H1 (cell line): Measurements from ENCODE around the gene TTC39A. TPM values are rescaled to one million over a fixed set of nuclear protein-coding genes. Genes with fewer than 3 reads are reported as not detected.

Experiments used
- CTCF ChIA-PET: fragments of 300-600 bp; sonication (Branson Sonifier 250); formaldehyde crosslinking; loops from one replicate; lab custom pipeline; 2021; ENCODE audit not compliant: partially characterized antibody; lab: Charles Lee
- POLR2A ChIA-PET: fragments of 300-600 bp; sonication (Branson Sonifier 250); formaldehyde crosslinking; loops from one replicate; lab custom pipeline; 2021; ENCODE audit warnings: inconsistent platforms; ENCODE audit not compliant: partially characterized antibody; lab: Charles Lee
- DNase-seq, 2 experiments: peaks; one replicate each; pipeline versions ENCODE4 v3.0.0 to v3.0.0-alpha.2; 2010 to 2022; ENCODE audit warnings: low spot score in 2 of 2, low read depth in 1 of 2, mixed read lengths in 1 of 2
- FAIRE-seq: peaks from 2 replicates; lab custom pipeline; 2011; peaks lifted over from hg19 to GRCh38; lab: Jason Lieb, UNC
- H2AFZ ChIP-seq: 2 replicates; pipeline ENCODE4 v1.8.1; 2012; ENCODE audit warnings: low read length, inconsistent platforms
- H2AK5ac ChIP-seq: 2 replicates; pipeline ENCODE4 v1.6.1; 2013; ENCODE audit warnings: low read depth, low read length
- H2BK120ac ChIP-seq: replicated peaks from 2 replicates; pipeline ENCODE3; 2013; ENCODE audit warnings: low read depth, low read length, inconsistent platforms
- H2BK12ac ChIP-seq: 2 replicates; pipeline ENCODE4 v1.6.1; 2013; ENCODE audit warnings: low read depth, low read length
- H2BK15ac ChIP-seq: 2 replicates; pipeline ENCODE4 v1.6.1; 2013; ENCODE audit warnings: low read length
- H2BK20ac ChIP-seq: 2 replicates; pipeline ENCODE4 v1.6.1; 2013; ENCODE audit warnings: low read length
- H2BK5ac ChIP-seq: 2 replicates; pipeline ENCODE4 v1.6.1; 2013; ENCODE audit warnings: low read depth, low read length
- H3K14ac ChIP-seq: 2 replicates; pipeline ENCODE4 v1.6.1; 2013; ENCODE audit warnings: inconsistent platforms; ENCODE audit not compliant: insufficient read length
- H3K18ac ChIP-seq: 2 replicates; pipeline ENCODE4 v1.6.1; 2013; ENCODE audit warnings: low read length; ENCODE audit errors: extremely low read depth
- H3K23ac ChIP-seq: 2 replicates; pipeline ENCODE4 v1.6.1; 2013; ENCODE audit warnings: inconsistent platforms; ENCODE audit not compliant: insufficient read length
- H3K23me2 ChIP-seq: 2 replicates; pipeline ENCODE4 v1.6.1; 2013; ENCODE audit warnings: low read depth, low read length
- H3K27ac ChIP-seq: 2 replicates; pipeline ENCODE4 v1.6.1; 2011; ENCODE audit warnings: low read depth, low read length, inconsistent platforms
- H3K27me3 ChIP-seq, 4 experiments: replicated peaks in 1 of 4; 1 replicate in 1 of 4; 2 replicates in 3 of 4; pipeline versions ENCODE4 v1.6.1 to v1.8.1; 2011 to 2013; ENCODE audit warnings: low read length in 3 of 4, mild to moderate bottlenecking in 3 of 4, inconsistent platforms in 2 of 4, mixed read lengths in 2 of 4, moderate library complexity in 1 of 4; ENCODE audit not compliant: control insufficient read depth in 3 of 4, insufficient read depth in 3 of 4; ENCODE audit errors: extremely low read depth in 1 of 4
- H3K36me3 ChIP-seq, 4 experiments: 2 replicates each; pipeline versions ENCODE4 v1.6.1 to v1.8.1; 2011 to 2013; ENCODE audit warnings: mild to moderate bottlenecking in 4 of 4, low read length in 3 of 4, moderate library complexity in 2 of 4, control low read depth in 1 of 4, inconsistent platforms in 1 of 4; ENCODE audit not compliant: insufficient read depth in 4 of 4, control insufficient read depth in 2 of 4
- H3K4ac ChIP-seq: replicated peaks from 2 replicates; pipeline ENCODE3; 2013; ENCODE audit warnings: low read length, low read depth, mixed read lengths, inconsistent platforms; ENCODE audit not compliant: insufficient read length
- H3K4me1 ChIP-seq, 4 experiments: replicated peaks in 1 of 4; 1 replicate in 1 of 4; 2 replicates in 3 of 4; pipeline versions ENCODE4 v1.6.1 to v1.8.1; 2011 to 2013; ENCODE audit warnings: low read length in 3 of 4, inconsistent platforms in 2 of 4, mixed read lengths in 1 of 4; ENCODE audit not compliant: insufficient read depth in 4 of 4, control insufficient read depth in 3 of 4
- H3K4me2 ChIP-seq, 2 experiments: 2 replicates each; pipeline versions ENCODE4 v1.6.1 to v1.8.1; 2011 to 2013; ENCODE audit warnings: low read depth in 2 of 2, low read length in 2 of 2, control low read depth in 1 of 2, inconsistent platforms in 1 of 2, mild to moderate bottlenecking in 1 of 2; ENCODE audit not compliant: insufficient read depth in 1 of 2
- H3K4me3 ChIP-seq, 4 experiments: fragments of 200-600, 300-600 bp in 1 of 4; sonication (generic), shearing (Covaris generic), sonication (Bioruptor Twin) in 1 of 4; 2 replicates each; pipeline versions ENCODE4 v1.5.1 to v1.8.1; 2011 to 2016; ENCODE audit warnings: low read length in 4 of 4, low read depth in 3 of 4, control low read depth in 2 of 4, inconsistent platforms in 2 of 4, mild to moderate bottlenecking in 2 of 4, mixed read lengths in 1 of 4, moderate library complexity in 1 of 4; ENCODE audit not compliant: insufficient read depth in 2 of 4; ENCODE audit errors: extremely low read depth in 1 of 4
- H3K56ac ChIP-seq: replicated peaks from 2 replicates; pipeline ENCODE3; 2013; ENCODE audit warnings: low read depth, mild to moderate bottlenecking, mixed read lengths, low read length, inconsistent platforms; ENCODE audit not compliant: insufficient read length
- H3K79me1 ChIP-seq: 2 replicates; pipeline ENCODE4 v1.6.1; 2013; ENCODE audit warnings: low read depth, low read length, control low read depth
- H3K79me2 ChIP-seq, 2 experiments: 2 replicates each; pipeline versions ENCODE4 v1.6.1 to v1.8.1; 2012 to 2013; ENCODE audit warnings: low read length in 2 of 2, mild to moderate bottlenecking in 2 of 2, inconsistent platforms in 1 of 2; ENCODE audit not compliant: insufficient read depth in 2 of 2, control insufficient read depth in 1 of 2
- H3K9ac ChIP-seq, 4 experiments: replicated peaks in 1 of 4; 1 replicate in 1 of 4; 2 replicates in 3 of 4; pipeline versions ENCODE4 v1.6.1 to v1.8.1; 2011 to 2013; ENCODE audit warnings: low read depth in 3 of 4, low read length in 3 of 4, control low read depth in 2 of 4, mild to moderate bottlenecking in 2 of 4, moderate library complexity in 2 of 4, inconsistent platforms in 1 of 4; ENCODE audit errors: extremely low read depth in 1 of 4
- H3K9me3 ChIP-seq, 2 experiments: 2 replicates each; pipeline versions ENCODE4 v1.6.1 to v1.8.1; 2012 to 2013; ENCODE audit warnings: mild to moderate bottlenecking in 2 of 2, moderate library complexity in 2 of 2, control low read depth in 1 of 2, inconsistent platforms in 1 of 2, low read depth in 1 of 2, low read length in 1 of 2, mixed read lengths in 1 of 2; ENCODE audit not compliant: insufficient read depth in 2 of 2
- H4K20me1 ChIP-seq, 2 experiments: replicated peaks in 1 of 2; 2 replicates each; pipeline versions ENCODE3 to v1.8.1; 2011 to 2013; ENCODE audit warnings: inconsistent platforms in 2 of 2, low read length in 2 of 2, mild to moderate bottlenecking in 1 of 2; ENCODE audit not compliant: insufficient read depth in 2 of 2, control insufficient read depth in 1 of 2
- H4K5ac ChIP-seq: 2 replicates; pipeline ENCODE4 v1.6.1; 2013; ENCODE audit warnings: low read length, low read depth, mixed read lengths, inconsistent platforms; ENCODE audit not compliant: insufficient read length
- H4K8ac ChIP-seq: 2 replicates; pipeline ENCODE4 v1.8.0; 2013; ENCODE audit warnings: mild to moderate bottlenecking, moderate library complexity, low read length, inconsistent platforms; ENCODE audit not compliant: insufficient read depth; ENCODE audit errors: extremely low read depth
- H4K91ac ChIP-seq: replicated peaks from 2 replicates; pipeline ENCODE3; 2013; ENCODE audit warnings: low read length, mixed read lengths, inconsistent platforms; ENCODE audit not compliant: insufficient read length
- ASH2L ChIP-seq: fragments of 200-600, 300-600 bp; sonication (generic); IDR thresholded peaks from one replicate; pipeline ENCODE4 v1.7.1; 2017; ENCODE audit warnings: low read length
- BRCA1 ChIP-seq: IDR thresholded peaks from 2 replicates; pipeline ENCODE4 v1.6.1; 2012; ENCODE audit warnings: low read depth, low read length, improper control_type of control experiment
- GTF2F1 ChIP-seq: IDR thresholded peaks from 2 replicates; pipeline ENCODE4 v1.6.1; 2012; ENCODE audit warnings: low read depth, low read length, improper control_type of control experiment, borderline replicate concordance
- JUN ChIP-seq: IDR thresholded peaks from 2 replicates; pipeline ENCODE4 v1.6.1; 2011; ENCODE audit warnings: low read depth, mild to moderate bottlenecking, improper control_type of control experiment, low read length
- POLR2AphosphoS5 ChIP-seq: IDR thresholded peaks from 2 replicates; pipeline ENCODE4 v1.6.1; 2011; ENCODE audit warnings: low read depth, low read length
- RAD21 ChIP-seq, 2 experiments: IDR thresholded peaks in 1 of 2; conservative IDR thresholded peaks in 1 of 2; 2 replicates each; pipeline ENCODE4 v1.6.1; 2011; ENCODE audit warnings: low read depth in 2 of 2, low read length in 2 of 2, improper control_type of control experiment in 1 of 2, inconsistent platforms in 1 of 2, mild to moderate bottlenecking in 1 of 2, moderate library complexity in 1 of 2
- RBBP5 ChIP-seq: IDR thresholded peaks from 2 replicates; pipeline ENCODE4 v1.7.1; 2012; ENCODE audit warnings: low read depth, mild to moderate bottlenecking, inconsistent platforms, low read length, moderate library complexity, borderline replicate concordance
- RFX5 ChIP-seq: IDR thresholded peaks from 2 replicates; pipeline ENCODE4 v1.6.1; 2011; ENCODE audit warnings: low read depth, low read length, improper control_type of control experiment, borderline replicate concordance
- RNF2 ChIP-seq: fragments of 200-900, 300-1000 bp; sonication (generic); IDR thresholded peaks from 2 replicates; pipeline ENCODE4 v1.7.1; 2016; ENCODE audit warnings: borderline replicate concordance, low read depth, mild to moderate bottlenecking, antibody characterized with exemption, low read length; ENCODE audit not compliant: poor library complexity, severe bottlenecking; ENCODE audit errors: missing control alignments
- RXRA ChIP-seq: IDR thresholded peaks from 2 replicates; pipeline ENCODE4 v1.6.1; 2011; ENCODE audit warnings: low read depth, mild to moderate bottlenecking, low read length, moderate library complexity; ENCODE audit not compliant: insufficient read depth
- SIN3A ChIP-seq, 2 experiments: IDR thresholded peaks in 1 of 2; conservative IDR thresholded peaks in 1 of 2; 2 replicates each; pipeline ENCODE4 v1.6.1; 2011 to 2012; ENCODE audit warnings: low read length in 2 of 2, improper control_type of control experiment in 1 of 2, low read depth in 1 of 2, mild to moderate bottlenecking in 1 of 2
- SIX5 ChIP-seq: IDR thresholded peaks from 2 replicates; pipeline ENCODE4 v1.6.1; 2011; ENCODE audit warnings: mild to moderate bottlenecking, low read depth, low read length
- SP1 ChIP-seq: IDR thresholded peaks from 2 replicates; pipeline ENCODE4 v1.6.1; 2011; ENCODE audit warnings: low read depth, low read length
- SP4 ChIP-seq: IDR thresholded peaks from 2 replicates; pipeline ENCODE4 v1.6.1; 2012; ENCODE audit warnings: low read length, inconsistent platforms
- SUZ12 ChIP-seq: fragments of 200-600 bp; sonication (generic); IDR thresholded peaks from 2 replicates; pipeline ENCODE4 v1.6.1; 2012; ENCODE audit warnings: mild to moderate bottlenecking, inconsistent platforms, low read length, moderate library complexity, mixed read lengths
- ZNF274 ChIP-seq: IDR thresholded peaks from 2 replicates; pipeline ENCODE4 v1.7.0; 2012; ENCODE audit warnings: low read length, borderline replicate concordance; ENCODE audit errors: extremely low read depth
- polyA plus RNA-seq, 7 experiments: library from polyadenylated mRNA; depleted of rRNA in 3 of 7; stranded (reverse) in 5 of 7; unstranded in 2 of 7; fragments of >200 nt in 5 of 7; fragments of 200-250 nt in 2 of 7; gene quantifications; 1 replicate in 5 of 7; 2 replicates in 1 of 7; 4 replicates in 1 of 7; pipeline versions ENCODE4 v1.2.1 to v1.2.3, GENCODE V29; 2011 to 2013; ENCODE audit warnings: missing spikeins in 2 of 7, mixed read lengths in 2 of 7
- total RNA-seq: library from RNA; stranded (reverse); fragmentation: NEBNext Ultra II Directional; extraction: Animal tissue kit (Norgen Biotek cat#: 25700); gene quantifications from 2 replicates; pipeline ENCODE4 v1.2.1, GENCODE V29; 2021

The TTC39A gene
- total and polyA plus RNA-seq, 2 of the 8 experiments (the other 6 are each of a cell fraction or from before 2014, with no cell fraction given) = 5.5 to 5.8 TPM

DNA sequence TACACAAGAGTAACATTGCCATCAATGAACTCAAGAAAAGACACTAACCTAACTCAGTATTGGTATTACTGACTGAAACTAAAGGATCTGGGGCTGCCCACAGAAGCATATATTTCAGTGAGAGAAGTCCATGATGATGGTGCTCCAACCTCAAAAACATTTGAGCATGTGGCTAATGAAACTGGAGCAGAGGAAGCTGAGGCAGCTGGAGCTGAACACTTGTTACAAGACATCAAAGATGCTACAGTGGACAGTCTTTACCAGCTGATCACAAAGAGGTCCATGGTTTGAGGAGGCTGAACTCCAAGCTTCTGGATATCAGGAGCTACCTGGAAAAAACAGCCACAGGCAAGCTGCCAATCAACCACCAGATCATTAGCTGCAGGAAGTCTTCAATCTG is 42.2 kb upstream of the TTC39A start:
- Histone ChIP-seq H3K4me2 (no peak overlapping the region), H3K27ac (no peak overlapping the region), H2AFZ (no peak overlapping the region), H4K20me1 (no peaks in the 10 kb centered on the region), H2AK5ac (no peak overlapping the region), H2BK120ac (no peak overlapping the region), H3K4me1 (no peaks in the 10 kb centered on the region), H4K5ac (no peak overlapping the region), H3K9me3 (no peaks in the 10 kb centered on the region; a peak in 1 of 4 replicates), H3K18ac (no peak overlapping the region), H3K79me2 (no peaks in the 10 kb centered on the region), H3K36me3 (peaks cover 3 to 17% (median 6%) of the 10 kb centered on the region in 4 experiments; a peak in 6 of 8 replicates), H3K4ac (no peak overlapping the region), H3K79me1 (no peaks in the 10 kb centered on the region), H2BK12ac (no peak overlapping the region), H3K56ac (no peak overlapping the region)
- CTCF ChIA-PET = no interaction called here
- FAIRE-seq (no peak), DNase-seq (no peak)
- TF ChIP-seq RBBP5 (no peak), ZNF274 (no peak), SP1 (no peak), SIN3A (conservative IDR thresholded peaks at IDR 0.05 in 1 of 2, IDR thresholded peaks at IDR 0.05 in 1 of 2; ENCODE audit: low read depth in 1 of 2, low read length in 2 of 2) (no peak), RXRA (no peak), BRCA1 (no peak), SP4 (no peak), GTF2F1 (no peak), RFX5 (no peak), SUZ12 (no peak), RNF2 (no peak), RAD21 (IDR thresholded peaks at IDR 0.05 in 1 of 2, conservative IDR thresholded peaks at IDR 0.05 in 1 of 2; ENCODE audit: low read depth in 2 of 2, low read length in 2 of 2) (no peak), SIX5 (no peak), POLR2AphosphoS5 (no peak), JUN (no peak), ASH2L (no peak)
- TF ChIP-seq, all 59 proteins: peak for 0
- Histone ChIP-seq H4K8ac (no peak overlapping the region), H3K9ac (no peak overlapping the region), H2BK15ac (no peak overlapping the region), H4K91ac (no peak overlapping the region), H3K14ac (no peak overlapping the region), H3K4me3 (no peak overlapping the region), H2BK5ac (no peak overlapping the region), H2BK20ac (no peak overlapping the region), H3K23ac (no peak overlapping the region), H3K27me3 (no peaks in the 10 kb centered on the region), H3K23me2 (no peaks in the 10 kb centered on the region)
- POLR2A ChIA-PET = interaction anchor here (1.0 to 1.4 kb wide), 2 partner anchors 8 to 20 kb away, joined by 3 read pairs; no protein-coding TSS in a partner anchor
